PC-9 (cell line): Measurements from ENCODE around the gene BTAF1.

Experiments used
- CTCF ChIP-seq: fragments of 200-600 bp; sonication (generic); conservative IDR thresholded peaks from 2 replicates; pipeline ENCODE4 v1.6.1; 2017; ENCODE audit warnings: mixed run types, antibody characterized with exemption, mild to moderate bottlenecking, moderate library complexity
- EZH2 ChIP-seq: fragments of 200-600 bp; sonication (generic); IDR thresholded peaks from 2 replicates; pipeline ENCODE4 v1.8.0; 2017; ENCODE audit warnings: antibody characterized with exemption, low read depth

DNA sequence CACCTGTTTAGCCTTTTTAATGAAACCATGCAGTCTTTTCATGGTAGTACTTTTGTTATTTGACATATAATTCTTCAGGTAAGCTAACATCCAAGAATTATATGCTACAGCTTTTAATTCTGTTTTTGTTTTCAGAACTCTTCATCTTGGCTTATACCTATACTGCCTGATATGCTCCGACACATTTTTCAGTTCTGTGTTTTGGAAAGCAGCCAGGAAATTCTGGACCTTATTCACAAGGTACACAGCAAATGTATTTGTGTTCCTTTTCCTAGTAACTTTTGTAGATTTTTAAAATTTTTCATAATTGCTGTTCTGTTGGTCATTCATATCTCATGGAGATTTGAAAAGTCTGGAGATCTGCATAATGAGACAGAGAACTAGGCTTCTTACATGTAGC is 56.7 kb downstream of the BTAF1 start:
- TF ChIP-seq CTCF = no peak
- TF ChIP-seq EZH2 = no peak
